Endodermal cell (in vitro differentiated cells): ENCODE results near the gene TTLL5. TPM values are rescaled to one million over a fixed set of nuclear protein-coding genes. Genes with fewer than 3 reads are reported as not detected.

ENCODE experiments used
- DNase-seq: peaks from one replicate; pipeline ENCODE4 v3.0.0-alpha.2; 2017
- H3K27ac ChIP-seq: 2 replicates; pipeline ENCODE4 v1.5.1; 2013; ENCODE audit warnings: mild to moderate bottlenecking, low read depth, low read length, moderate library complexity
- H3K27me3 ChIP-seq: 2 replicates; pipeline ENCODE4 v1.6.1; 2013; ENCODE audit warnings: mild to moderate bottlenecking, low read length, moderate library complexity; ENCODE audit not compliant: insufficient read depth, control insufficient read depth, poor library complexity, severe bottlenecking
- H3K36me3 ChIP-seq: 2 replicates; pipeline ENCODE4 v1.7.0; 2013; ENCODE audit warnings: mild to moderate bottlenecking, low read length, moderate library complexity; ENCODE audit not compliant: control insufficient read depth, insufficient read depth
- H3K4me1 ChIP-seq: one replicate; pipeline ENCODE4 v1.7.0; 2013; ENCODE audit warnings: low read length; ENCODE audit not compliant: control insufficient read depth, insufficient read depth
- H3K4me3 ChIP-seq: 2 replicates; pipeline ENCODE4 v1.5.1; 2013; ENCODE audit warnings: mild to moderate bottlenecking, low read length, moderate library complexity
- H3K9ac ChIP-seq: 2 replicates; pipeline ENCODE4 v1.6.1; 2013; ENCODE audit warnings: mild to moderate bottlenecking, low read length, moderate library complexity; ENCODE audit not compliant: poor library complexity, severe bottlenecking; ENCODE audit errors: extremely low read depth
- H3K9me3 ChIP-seq: 2 replicates; pipeline ENCODE4 v1.6.1; 2013; ENCODE audit warnings: mild to moderate bottlenecking, low read length, moderate library complexity; ENCODE audit not compliant: control insufficient read depth
- H3K27ac Mint-ChIP-seq: 2 replicates; pipeline ENCODE4 v1.8.0; 2020; ENCODE audit warnings: mixed read lengths
- H3K27me3 Mint-ChIP-seq: 2 replicates; pipeline ENCODE4 v1.8.0; 2021; ENCODE audit warnings: mild to moderate bottlenecking, mixed read lengths; ENCODE audit not compliant: insufficient read depth
- H3K36me3 Mint-ChIP-seq: 2 replicates; pipeline ENCODE4 v1.8.0; 2020; ENCODE audit warnings: low read depth, mixed read lengths
- H3K4me1 Mint-ChIP-seq: 2 replicates; pipeline ENCODE4 v1.8.0; 2020; ENCODE audit warnings: mixed read lengths
- H3K4me3 Mint-ChIP-seq: 2 replicates; pipeline ENCODE4 v1.8.0; 2020; ENCODE audit warnings: mild to moderate bottlenecking, moderate library complexity, mixed read lengths
- H3K9me3 Mint-ChIP-seq: 2 replicates; pipeline ENCODE4 v1.8.0; 2020; ENCODE audit warnings: mild to moderate bottlenecking, mixed read lengths
- WGBS, 2 experiments: methylation state at CpG; one replicate each; pipeline versions ENCODE4 v1.1.5 to v1.1.7; 2013; ENCODE audit warnings: missing lambda C conversion rate in 2 of 2, mixed read lengths in 1 of 2; ENCODE audit not compliant: insufficient coverage in 1 of 2, insufficient read length in 1 of 2; 5-methylcytosine and 5-hydroxymethylcytosine counted together
- total RNA-seq, 2 donors: library from RNA; stranded (reverse); fragmentation: NEBNext Ultra II Directional in 1 of 2; extraction: Animal tissue kit (Norgen Biotek cat#: 25700) in 1 of 2; gene quantifications; 2 replicates in 1 of 2; 3 replicates in 1 of 2; pipeline ENCODE4 v1.2.1, GENCODE V29; 2021
- TF ChIP-seq, protein P1 (sequence below): fragments of 200-600 bp; sonication (generic); conservative IDR thresholded peaks from 2 replicates; pipeline ENCODE4 v1.5.0; 2021; ENCODE audit warnings: antibody characterized with exemption, mild to moderate bottlenecking

The TTLL5 gene
- total RNA-seq, 2 donors from 2014 or later, result 50.5 to 54.2 TPM

DNA sequence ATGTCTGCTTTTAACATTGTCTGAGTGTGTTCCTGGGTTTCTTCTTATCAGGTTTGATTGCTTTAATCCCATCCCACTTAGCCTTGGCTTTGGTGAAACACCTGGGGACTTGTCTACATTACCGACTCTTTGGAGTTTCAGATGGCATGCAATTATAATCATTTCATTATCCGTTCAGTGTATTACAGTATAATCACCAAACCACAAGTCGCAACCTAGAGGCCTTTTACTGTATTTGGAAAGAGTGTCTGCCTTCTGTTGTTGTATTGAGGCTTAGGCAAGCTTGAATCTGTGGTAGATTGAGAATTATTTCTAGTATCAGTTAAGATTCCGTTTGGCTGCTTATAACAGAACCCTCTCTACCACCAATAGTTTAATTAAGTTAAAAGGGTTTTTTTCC is 216.8 kb downstream of the TTLL5 start:
- Histone ChIP-seq H3K9me3 (no peaks in the 10 kb centered on the region), H3K9ac (no peak overlapping the region), H3K27ac (no peak overlapping the region), H3K4me1 (no peaks in the 10 kb centered on the region), H3K36me3 (no peaks in the 10 kb centered on the region), H3K4me3 (no peak overlapping the region), H3K27me3 (no peaks in the 10 kb centered on the region)
- H3K4me1 Mint-ChIP-seq, result peaks cover 4% of the 10 kb centered on the region
- H3K27me3 Mint-ChIP-seq, result no peaks in the 10 kb centered on the region
- TF ChIP-seq, protein P1, sequence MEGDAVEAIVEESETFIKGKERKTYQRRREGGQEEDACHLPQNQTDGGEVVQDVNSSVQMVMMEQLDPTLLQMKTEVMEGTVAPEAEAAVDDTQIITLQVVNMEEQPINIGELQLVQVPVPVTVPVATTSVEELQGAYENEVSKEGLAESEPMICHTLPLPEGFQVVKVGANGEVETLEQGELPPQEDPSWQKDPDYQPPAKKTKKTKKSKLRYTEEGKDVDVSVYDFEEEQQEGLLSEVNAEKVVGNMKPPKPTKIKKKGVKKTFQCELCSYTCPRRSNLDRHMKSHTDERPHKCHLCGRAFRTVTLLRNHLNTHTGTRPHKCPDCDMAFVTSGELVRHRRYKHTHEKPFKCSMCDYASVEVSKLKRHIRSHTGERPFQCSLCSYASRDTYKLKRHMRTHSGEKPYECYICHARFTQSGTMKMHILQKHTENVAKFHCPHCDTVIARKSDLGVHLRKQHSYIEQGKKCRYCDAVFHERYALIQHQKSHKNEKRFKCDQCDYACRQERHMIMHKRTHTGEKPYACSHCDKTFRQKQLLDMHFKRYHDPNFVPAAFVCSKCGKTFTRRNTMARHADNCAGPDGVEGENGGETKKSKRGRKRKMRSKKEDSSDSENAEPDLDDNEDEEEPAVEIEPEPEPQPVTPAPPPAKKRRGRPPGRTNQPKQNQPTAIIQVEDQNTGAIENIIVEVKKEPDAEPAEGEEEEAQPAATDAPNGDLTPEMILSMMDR, result no peak
- 99 to 100% methylated on average over 3 of the region's 4 CpGs for WGBS, 2 experiments
- no peak overlapping the region for H3K27ac Mint-ChIP-seq
- H3K36me3 Mint-ChIP-seq, result peaks cover 20% of the 10 kb centered on the region
- DNase-seq, result no peak
- H3K9me3 Mint-ChIP-seq, result peaks cover 4% of the 10 kb centered on the region
- no peak overlapping the region for H3K4me3 Mint-ChIP-seq

DNA sequence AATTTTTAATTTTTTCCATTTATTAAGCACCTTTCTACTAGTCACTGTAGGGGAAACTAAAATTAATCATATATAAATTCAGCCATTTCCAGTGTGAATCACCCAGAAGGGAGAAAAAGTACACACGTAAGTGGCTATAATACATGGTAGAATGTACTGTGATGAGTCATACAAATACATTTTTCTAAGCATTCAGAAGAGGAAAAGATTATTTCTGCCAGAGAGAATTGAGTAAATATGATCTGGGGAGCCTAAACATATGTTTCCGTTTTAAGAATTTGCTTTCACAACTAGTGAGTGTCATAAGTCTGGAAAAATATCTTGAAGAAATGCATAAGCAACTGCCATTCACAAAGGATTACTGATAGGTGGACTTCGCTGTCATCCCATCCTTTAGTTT is 218.0 kb downstream of the TTLL5 start:
- no peaks in the 10 kb centered on the region for H3K4me1 ChIP-seq
- H3K9me3 ChIP-seq, result no peaks in the 10 kb centered on the region
- DNase-seq, result no peak
- H3K27ac ChIP-seq, result no peak overlapping the region
- TF ChIP-seq, protein P1, result no peak
- H3K9ac ChIP-seq, result no peak overlapping the region
- Mint-ChIP-seq H3K27ac (peak overlapping the region; percentile 17), H3K4me3 (no peak overlapping the region), H3K36me3 (peaks cover 14% of the 10 kb centered on the region), H3K27me3 (no peaks in the 10 kb centered on the region), H3K4me1 (peaks cover 4% of the 10 kb centered on the region), H3K9me3 (no peaks in the 10 kb centered on the region)
- 89 to 100% methylated on average over 1 to 3 of the region's 3 CpGs for WGBS, 2 experiments
- no peak overlapping the region for H3K4me3 ChIP-seq
- H3K36me3 ChIP-seq, result no peaks in the 10 kb centered on the region
- H3K27me3 ChIP-seq, result no peaks in the 10 kb centered on the region

GRCh38 chr14:75880512-75880911 is 219.5 kb downstream of the TTLL5 start:
- H3K4me3 ChIP-seq, result no peak overlapping the region
- Mint-ChIP-seq H3K36me3 (peaks cover 11% of the 10 kb centered on the region), H3K27ac (no peak overlapping the region), H3K27me3 (no peaks in the 10 kb centered on the region), H3K4me3 (no peak overlapping the region), H3K4me1 (peaks cover 4% of the 10 kb centered on the region), H3K9me3 (no peaks in the 10 kb centered on the region)
- peak; percentile 80 for DNase-seq
- H3K27ac ChIP-seq, result no peak overlapping the region
- WGBS, 2 experiments, result 86 to 91% methylated on average over 1 of the region's 1 CpG
- H3K9ac ChIP-seq, result no peak overlapping the region
- H3K4me1 ChIP-seq, result no peaks in the 10 kb centered on the region
- H3K9me3 ChIP-seq, result no peaks in the 10 kb centered on the region
- H3K36me3 ChIP-seq, result peaks cover 8% of the 10 kb centered on the region
- H3K27me3 ChIP-seq, result no peaks in the 10 kb centered on the region
- TF ChIP-seq, protein P1, result peak; percentile 71
